Endometrial microvascular endothelial cells (primary cell): Measurements from ENCODE around the gene SUSD6. TPM values are rescaled to one million over a fixed set of nuclear protein-coding genes. Genes with fewer than 3 reads are reported as not detected.

Experiments
- in situ Hi-C: cut with HindIII; loops from 2 replicates; pipeline ENCODE4 v1.10.0; 2017; ENCODE audit warnings: low sequenced_read_pairs, low pct_unique_long_range_greater_than_20kb; ENCODE audit errors: inconsistent ontology term
- total RNA-seq: library from RNA; depleted of rRNA; stranded (reverse); fragments of >200 nt; gene quantifications from one replicate; pipeline ENCODE4 v1.2.3, GENCODE V29; 2015; ENCODE audit errors: inconsistent ontology term

The SUSD6 gene
- total RNA-seq, 1 donor from 2014 or later: 12.5 TPM

DNA sequence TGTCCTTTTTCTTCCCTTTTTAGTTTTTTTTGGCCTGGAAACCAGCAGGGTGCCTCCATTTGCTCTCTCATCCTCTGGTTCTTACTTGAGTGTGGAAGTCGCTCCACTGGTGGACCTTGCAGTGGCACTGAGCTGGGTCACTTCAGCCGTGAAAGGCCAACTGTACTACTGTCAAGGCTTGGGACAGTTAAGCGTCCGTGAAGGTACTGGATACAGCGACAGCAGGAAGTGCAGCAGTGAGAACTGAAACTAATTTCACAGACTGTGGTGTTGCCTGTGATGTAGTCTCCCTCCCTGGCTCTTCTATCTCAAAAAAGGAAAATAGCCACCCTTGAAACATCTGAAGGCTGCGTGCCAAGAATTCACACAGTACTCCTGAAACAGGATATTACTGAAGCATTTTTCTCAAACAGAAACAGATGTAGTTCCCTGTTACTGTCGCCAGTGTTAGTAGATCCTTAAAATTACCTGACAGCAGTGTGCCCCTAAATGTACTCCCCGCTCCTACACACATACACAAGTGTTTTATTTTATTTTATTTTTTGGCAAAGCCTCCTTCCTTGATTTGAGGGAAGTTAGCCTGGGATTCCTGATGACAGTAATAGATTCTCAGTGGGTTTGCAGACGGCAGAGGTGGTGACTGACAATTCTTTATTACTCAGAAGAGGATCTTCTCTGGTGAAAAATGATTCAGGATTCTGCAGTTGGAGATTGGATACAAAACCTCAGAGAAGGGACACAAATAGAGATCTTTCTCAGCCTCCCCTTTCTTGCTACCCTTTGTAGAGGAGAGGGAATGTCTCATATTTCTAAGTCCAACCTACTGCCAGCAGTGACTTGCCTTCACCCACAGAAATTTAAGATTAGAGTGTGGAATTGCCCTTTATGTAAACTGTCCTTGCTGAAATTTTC lies 4.4 kb downstream of the SUSD6 start:
- in situ Hi-C loops: no loop called here

DNA sequence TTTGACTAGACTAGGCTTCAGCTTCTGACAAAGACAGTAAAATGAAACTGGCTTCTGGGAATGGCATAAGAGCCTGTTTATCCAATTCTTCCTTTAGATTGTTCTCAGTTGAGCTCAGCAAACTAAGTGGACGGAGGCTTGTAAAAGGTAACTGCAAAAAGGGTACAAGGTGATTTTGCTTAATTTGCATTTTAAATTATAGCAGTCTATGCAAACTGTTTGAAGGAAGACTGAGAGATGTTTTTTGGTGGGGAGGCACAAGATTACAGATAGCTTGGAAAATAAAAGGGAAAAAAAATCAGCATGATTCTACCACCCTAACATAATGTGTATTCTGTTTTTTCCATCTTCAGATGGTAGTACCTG lies 5.0 kb downstream of the SUSD6 start:
- in situ Hi-C loops: no loop called here

DNA sequence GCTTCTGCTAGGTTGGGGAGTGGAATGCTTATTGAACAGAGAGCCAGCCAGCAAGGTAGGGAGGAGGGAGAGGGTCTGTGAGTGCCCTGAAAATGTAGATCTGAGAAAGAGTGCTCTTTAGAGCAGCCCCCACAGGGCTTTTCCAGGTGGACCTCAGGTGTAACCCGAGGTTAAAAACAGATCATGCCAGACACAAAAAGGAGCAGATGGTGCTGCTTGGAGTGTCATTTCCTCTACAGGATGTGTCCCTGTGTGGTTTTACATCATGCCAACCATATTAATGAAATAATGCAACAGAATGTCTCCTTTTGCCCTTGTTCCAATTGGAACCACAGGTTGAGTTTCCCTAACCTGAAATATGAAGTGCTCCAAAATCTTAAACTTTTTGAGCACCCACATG lies 6.4 kb downstream of the SUSD6 start:
- in situ Hi-C loops: no loop called here

DNA sequence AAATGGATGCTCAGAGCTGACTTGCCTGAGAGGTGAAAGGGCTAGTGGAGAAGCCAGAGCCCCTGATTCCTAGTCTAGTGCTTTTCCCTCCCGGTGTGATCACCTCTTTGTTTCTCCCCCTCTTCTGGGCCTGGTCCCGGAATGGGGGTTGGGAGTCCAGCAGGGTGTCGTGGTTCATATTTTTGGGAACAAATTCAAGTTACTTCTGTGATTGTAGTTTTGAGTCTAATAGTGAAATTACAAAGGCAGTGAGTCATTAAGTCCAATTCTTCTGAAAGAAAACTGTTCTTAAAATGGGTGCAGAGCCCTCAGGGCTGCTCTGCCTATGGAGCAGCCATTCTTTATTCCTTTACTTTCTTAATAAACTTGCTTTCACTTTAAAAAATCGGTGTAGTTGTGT lies 7.6 kb downstream of the SUSD6 start:
- in situ Hi-C loops: no loop called here

DNA sequence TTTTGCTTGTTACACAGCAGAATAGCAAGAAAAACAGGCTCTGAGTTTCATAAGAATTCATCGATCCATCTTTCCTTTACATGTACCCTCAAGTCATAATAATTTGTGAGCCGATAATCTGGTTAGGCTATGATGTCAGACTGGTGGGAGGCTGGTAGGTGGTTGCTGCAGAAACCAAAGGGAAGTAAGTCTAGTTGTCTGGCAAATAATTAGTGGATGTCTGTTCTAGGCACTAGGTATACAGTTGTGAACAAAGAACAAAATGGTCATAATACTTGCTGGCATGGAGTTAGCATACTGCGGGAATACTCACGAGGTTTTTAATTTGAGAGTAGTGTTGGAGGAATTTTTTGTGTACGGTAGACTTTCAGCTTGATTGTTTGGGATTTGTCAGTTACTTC lies 8.8 kb downstream of the SUSD6 start:
- in situ Hi-C loops: no loop called here

DNA sequence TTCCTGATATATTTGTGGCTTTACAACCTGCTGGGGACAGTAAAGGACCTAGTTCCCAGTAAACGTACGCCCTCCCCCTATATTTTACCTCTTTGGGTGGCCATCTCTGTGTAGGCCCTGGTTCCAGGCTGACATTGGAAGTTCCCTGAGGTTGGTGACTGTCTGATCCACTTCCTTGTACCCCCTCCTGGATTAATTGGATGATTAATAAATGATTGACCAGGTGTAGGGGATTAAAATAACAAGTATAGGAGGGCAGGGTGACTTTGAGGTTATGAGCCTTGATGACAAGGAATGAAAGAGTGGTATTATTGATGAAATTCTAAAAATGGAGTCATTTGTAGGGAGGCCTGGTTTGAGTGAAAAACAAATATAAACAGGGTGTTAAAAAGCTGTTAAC lies 9.6 kb downstream of the SUSD6 start:
- in situ Hi-C loops: no loop called here

DNA sequence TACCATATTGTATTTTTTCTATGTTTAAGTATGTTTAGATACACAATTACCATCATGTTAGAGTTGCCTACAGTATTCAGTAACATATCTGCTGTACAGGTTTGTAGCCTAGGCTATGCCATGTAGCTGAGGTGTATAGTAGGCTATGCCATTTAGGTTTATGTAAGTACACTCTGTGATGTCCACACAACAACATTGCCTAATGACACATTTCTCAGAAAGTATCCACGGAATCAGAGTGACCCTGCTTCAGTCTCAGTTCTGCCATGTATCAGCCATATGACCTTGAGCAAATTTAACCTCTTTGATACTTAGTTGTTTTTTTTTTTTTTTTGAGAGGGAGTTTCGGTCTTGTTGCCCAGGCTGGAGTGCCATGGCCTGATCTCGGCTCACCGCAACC lies 12.7 kb downstream of the SUSD6 start:
- in situ Hi-C loops: no loop called here

DNA sequence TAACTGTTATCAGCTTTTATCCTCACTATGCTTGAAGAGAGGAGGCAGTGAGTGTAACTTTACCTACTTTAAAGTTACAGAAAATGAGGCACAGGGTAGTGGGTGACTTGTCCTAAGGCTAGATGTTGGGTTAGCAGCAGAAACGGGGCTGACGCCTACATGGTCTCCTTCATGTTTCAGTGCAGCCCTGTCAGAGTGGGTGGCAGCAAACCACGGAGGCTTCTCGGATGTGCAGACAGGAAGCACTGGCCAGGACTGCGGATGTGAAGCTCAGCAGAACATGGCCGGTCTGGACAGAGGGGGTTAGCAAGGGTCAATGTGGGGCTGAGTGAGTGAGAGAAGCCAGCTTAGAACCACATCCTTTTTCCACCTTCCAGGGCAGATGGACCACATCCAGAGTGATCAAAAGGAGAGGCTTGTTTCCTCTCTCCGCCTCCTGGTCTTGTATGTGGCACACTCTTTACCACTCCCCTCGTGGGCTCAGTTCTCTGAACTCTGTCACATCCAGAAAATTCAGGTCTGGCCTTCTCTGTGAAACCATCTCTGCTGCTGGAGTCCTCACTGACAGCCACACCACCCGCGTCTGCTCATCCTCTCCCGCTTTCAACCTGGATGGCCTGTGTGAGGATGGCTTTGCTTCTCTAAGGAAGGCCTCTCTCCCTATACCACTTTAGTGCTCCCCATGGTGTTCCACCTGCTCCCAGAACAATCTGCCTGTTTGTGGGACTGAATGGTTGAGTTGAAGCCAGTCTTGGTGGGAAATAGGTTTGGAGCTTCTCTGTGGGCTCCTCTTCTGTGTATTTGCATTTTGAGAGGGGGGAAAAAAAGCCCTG lies 14.1 kb downstream of the SUSD6 start:
- in situ Hi-C loops: no loop called here

DNA sequence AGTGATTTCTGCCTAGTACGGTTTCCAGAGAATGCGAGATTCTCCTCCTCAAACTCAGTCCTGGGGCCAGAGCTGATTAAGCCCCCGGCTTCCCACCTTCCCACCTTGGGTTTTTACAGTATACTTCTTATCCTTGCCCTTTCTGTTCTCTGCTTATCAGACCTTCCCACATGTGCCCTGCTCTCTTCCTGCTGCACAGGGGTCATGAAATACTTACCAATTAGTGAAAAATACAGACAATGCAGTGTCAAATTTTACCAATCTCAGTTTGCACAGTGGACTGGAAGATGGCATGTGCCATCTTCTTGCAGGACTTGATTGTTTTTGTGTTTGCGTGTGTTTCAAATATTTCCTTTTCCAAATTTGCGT lies 14.7 kb downstream of the SUSD6 start:
- in situ Hi-C loops: no loop called here

DNA sequence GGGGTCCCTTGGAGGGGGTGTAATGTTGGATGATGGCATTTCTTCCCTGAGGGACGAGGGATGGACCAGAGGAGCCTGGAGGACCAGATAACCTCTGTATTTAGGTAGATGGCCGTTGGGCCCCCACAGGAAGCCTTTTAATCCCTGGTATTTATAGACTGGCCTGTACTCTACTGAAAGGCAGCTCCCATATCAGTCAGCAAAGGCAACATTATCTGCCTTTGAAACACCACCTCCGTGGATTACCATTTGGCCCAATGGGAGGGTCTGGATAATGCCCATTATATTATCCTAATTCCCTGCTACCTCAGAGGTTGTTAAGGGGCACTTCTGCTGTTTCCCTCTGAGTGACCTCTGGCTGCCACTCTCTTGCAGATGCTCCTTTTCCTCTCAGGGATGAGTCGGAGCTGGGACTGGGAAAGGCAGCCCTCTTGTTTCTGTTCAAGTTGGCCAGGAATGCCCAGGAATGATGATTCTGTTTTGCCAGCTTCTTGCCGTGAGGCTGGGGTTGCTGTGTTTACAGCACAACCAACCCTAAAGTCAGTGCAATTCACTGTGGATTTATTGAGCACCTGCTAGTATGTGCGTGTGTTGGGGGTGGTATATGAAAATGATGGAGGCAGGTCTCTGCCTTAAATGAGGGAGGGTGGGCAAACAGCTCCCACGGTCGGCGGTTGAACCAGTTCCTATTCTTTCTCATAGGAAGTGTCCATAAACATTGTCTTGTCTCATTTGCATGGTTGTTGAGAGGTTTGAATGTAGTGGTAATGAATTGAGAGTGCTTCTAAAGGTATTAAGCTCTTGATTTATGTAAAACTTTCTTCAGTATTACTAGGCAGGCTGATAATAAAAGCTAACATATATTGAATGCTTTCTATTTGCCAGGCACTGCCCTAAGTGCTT lies 18.1 kb downstream of the SUSD6 start:
- in situ Hi-C loops: no loop called here

DNA sequence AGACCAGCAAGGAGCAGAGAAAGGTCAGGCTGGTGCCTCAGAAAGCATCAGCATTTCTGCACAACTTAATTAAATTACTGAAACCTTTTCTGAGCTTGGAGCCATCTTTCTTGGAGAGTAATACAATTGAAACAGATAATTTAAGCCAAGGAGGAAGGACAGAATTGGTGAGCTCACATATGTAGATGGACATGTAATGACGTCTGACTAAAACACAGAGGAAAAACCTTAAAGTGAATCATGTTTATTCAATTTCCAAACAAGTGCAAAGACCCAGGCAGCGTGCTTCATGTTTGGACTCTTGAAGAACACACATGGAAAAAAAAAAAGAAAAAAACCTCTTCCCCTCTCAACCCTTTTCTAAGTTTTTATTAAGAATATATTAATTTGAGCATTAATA lies 19.0 kb downstream of the SUSD6 start:
- in situ Hi-C loops: no loop called here

DNA sequence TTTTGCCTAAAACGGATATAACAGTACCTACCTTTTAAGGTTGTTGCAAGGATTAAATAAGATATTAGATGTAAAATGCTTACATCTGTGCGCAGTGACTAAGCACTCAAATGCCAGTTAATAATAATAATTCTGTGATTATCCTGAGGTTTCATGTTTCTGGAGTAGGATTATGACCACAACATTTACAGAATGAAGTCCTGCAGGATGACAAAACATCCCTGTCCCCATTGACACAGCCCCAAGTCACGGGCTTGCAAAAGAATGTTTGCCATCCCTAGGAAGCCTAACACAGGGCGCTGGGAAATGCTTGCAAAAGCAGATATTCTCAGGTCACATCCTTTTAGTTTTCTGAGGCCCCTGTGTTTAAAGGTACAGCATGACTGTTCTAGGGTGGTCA lies 20.1 kb downstream of the SUSD6 start:
- in situ Hi-C loops: no loop called here

DNA sequence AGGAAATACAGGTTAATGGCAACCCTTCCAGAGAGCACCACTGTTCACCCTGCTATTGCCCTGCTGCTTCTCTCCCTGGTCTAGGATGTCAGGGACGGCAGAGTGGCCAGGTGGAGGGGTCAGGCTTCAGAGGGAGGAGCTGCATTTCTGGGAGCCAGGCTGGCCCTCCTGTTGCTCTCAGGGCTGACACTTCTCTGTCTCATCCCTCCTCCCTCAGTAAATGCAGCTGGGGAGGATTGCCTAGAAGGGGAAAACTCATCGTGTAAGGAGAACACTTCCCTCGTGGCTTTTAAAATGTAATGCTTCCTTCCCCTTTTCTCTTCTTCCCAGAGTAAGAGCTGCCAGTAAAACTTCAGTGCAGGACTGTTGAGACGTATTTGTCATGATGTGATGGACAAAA lies 20.8 kb downstream of the SUSD6 start:
- in situ Hi-C loops: no loop called here

DNA sequence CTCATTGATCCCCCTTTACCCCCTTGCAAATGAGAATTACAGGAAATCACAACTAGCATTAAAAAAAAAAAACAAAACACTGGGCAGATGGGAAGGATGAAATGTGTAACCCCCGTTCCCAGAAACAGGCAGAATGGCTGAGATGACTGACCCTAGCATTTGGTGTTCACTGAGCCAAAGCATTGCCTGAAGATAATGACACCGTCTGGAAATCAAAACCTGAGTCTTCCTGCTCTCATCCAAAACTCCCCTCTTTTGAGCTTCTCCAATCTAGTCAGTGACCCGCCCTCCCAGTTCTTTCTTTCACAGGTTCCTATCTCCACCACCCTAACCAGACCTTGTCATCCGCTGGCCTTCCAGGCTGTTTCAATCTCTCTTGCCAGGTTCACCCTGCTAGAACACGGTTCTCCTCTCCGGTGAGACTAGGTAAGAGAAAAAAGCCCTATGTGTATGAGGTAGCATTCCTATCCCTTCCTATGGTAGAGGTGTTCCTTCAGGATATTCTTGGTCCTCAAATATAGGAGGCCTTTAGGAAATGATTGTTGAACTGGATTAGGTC lies 21.3 kb downstream of the SUSD6 start:
- in situ Hi-C loops: no loop called here

DNA sequence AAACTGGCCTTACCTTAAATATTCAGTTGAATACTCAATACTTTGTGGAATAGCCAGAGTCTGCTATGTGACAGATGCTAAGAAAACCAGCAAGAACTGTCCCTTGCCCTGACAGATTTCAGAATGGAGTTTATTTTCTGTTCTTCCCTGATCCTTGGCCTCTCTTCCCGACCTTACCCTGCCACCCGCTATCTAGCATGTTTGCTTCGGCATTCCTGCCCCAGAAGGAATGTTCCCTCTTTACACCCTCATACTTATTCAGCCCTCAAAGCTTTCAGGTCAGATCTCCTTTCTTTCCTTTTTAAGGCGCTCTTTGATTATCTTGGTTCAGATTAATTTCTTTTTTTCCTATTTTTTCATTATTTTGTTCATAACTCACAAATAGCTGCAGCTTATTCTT lies 21.8 kb downstream of the SUSD6 start:
- in situ Hi-C loops: no loop called here

DNA sequence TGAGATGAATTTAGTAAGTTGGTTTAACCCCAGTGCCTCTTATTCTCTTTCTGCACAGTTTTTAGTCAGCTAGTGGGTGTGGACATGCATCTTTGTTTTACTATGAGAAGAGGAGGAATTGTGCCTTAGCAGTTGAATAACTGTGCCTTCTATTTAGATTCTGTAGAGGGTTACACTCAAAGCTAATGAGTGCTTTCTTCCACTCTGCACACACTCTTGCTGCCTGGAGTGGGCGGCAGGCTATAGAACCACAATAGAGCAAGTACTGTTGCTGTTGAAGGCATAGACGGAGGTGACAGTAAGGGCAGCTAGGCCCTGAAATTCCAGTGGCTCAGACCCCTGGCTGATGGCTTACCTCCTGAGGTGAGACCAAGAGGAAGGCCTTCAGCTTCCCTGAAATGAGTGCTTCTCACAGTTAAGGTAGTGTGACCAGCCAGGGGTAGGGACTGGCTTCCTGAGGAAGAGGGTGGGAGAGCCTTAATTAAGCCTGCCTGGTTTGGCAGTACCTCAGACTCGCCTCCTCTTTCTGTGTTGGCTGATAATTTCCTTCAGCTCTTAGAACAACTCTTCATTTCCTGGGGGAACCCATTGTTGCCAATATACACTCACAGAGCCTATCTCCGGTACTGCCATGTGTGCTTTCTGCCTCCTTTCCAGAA lies 24.7 kb downstream of the SUSD6 start:
- in situ Hi-C loops: no loop called here

DNA sequence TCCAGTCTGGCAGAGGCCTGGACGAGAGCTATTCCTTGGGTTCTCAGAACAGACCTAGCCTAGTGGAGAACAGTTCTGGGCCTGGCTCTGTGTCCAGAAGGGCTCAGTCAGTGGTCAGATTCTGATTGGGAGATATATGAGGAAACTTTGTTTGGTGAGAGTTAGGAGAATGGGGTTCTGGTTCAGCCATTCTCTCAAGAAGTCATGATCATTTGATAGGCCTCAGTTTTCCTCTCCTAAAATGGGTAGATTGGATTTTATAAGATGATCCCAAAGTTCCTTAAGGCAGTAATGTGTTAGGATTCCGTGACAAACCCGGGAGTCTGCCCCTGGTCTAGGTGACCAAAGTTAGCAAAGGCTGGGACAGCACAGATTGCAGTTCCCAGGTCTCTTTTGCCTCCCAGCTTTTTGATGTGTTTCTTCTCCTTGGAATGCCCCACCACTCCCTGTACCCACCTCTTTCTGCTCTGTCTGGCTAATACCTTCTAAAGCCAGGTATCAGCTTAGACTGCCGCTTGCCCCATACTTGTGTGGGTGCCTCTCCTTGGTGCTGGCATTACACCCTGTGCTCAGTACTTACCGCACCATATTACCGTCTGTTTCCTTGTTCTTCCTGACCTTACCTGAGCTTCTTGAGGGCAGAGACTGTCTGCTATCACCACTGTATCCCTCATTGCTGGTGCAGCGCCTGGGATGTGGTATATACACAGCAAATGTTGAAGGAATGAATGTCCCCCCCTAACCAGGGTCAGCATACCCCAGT lies 25.5 kb downstream of the SUSD6 start:
- in situ Hi-C loops: no loop called here

DNA sequence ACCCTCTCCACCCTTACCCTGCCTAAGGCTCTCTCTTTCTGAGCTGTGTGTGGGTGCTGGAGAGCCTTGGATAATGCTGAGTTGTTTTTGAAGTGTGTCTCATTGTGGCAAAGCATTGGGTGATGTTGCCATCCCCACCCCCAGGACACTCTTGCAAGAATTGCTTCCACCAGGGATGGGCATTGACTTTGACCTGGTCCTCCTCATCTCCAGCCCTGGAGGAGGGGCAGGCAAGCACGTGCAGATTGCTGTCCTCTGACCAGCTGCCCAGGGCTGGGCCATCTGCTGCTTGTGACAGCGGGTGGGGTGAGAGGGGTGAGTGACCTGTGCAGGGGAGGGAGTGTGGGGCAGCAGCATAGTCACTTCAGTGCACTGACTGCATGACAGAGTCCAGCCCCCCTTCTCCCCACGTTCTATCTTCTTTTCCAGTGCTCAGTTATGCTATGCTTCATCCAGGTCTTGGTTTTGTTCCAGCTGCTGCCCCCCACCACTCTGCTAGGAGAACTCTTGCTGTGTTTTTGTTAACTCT lies 26.2 kb downstream of the SUSD6 start:
- in situ Hi-C loops: no loop called here
